HEK293 (cell line): ENCODE data around the gene GLRX5.

Experiments
- CTCF ChIA-PET: fragments of 350-600 bp; formaldehyde crosslinking; extraction: SDS; loops from one replicate; lab custom pipeline; 2021; ENCODE audit warnings: antibody characterized with exemption; lab: Yijun Ruan, JAX
- POLR2A ChIA-PET: fragments of 300-600 bp; formaldehyde crosslinking; extraction: SDS; loops from one replicate; lab custom pipeline; 2020; ENCODE audit warnings: antibody characterized with exemption, inconsistent platforms; lab: Yijun Ruan, JAX
- H3K27ac ChIP-seq: fragments of 200-500 bp; sonication (Bioruptor generic); 2 replicates; pipeline ENCODE4 v1.5.1; 2014; ENCODE audit warnings: low read depth, low read length, control low read depth, inconsistent platforms; ENCODE audit errors: extremely low read depth
- H3K36me3 ChIP-seq, 2 experiments: fragments of 200-500 bp in 1 of 2; sonication (Bioruptor generic) in 1 of 2; 1 replicate in 1 of 2; 2 replicates in 1 of 2; pipeline ENCODE4 v1.5.1; 2014 to 2017; ENCODE audit warnings: inconsistent platforms in 2 of 2, low read length in 2 of 2; ENCODE audit not compliant: control insufficient read depth in 2 of 2, insufficient read depth in 1 of 2
- H3K4me1 ChIP-seq: fragments of 200-500 bp; sonication (Bioruptor generic); 2 replicates; pipeline ENCODE4 v1.5.1; 2014; ENCODE audit warnings: mild to moderate bottlenecking, low read length, inconsistent platforms; ENCODE audit not compliant: control insufficient read depth, insufficient read depth
- H3K4me3 ChIP-seq: 2 replicates; pipeline ENCODE4 v1.5.1; 2011; ENCODE audit warnings: low read depth, mild to moderate bottlenecking, control low read depth, low read length, moderate library complexity
- H3K9me3 ChIP-seq: fragments of 200-500 bp; sonication (Bioruptor generic); 2 replicates; pipeline ENCODE4 v1.5.1; 2014; ENCODE audit warnings: low read depth, low read length, inconsistent platforms; ENCODE audit not compliant: control insufficient read depth, insufficient read depth
- BCL11A ChIP-seq: fragments of 450-650 bp; formaldehyde crosslinking; IDR thresholded peaks from 2 replicates; pipeline ENCODE4 v1.5.1; 2016; ENCODE audit warnings: low read depth, missing biosample characterization, missing genetic modification characterization
- GLIS1 ChIP-seq: fragments of 450-650 bp; formaldehyde crosslinking; IDR thresholded peaks from 2 replicates; pipeline ENCODE4 v1.5.1; 2016; ENCODE audit warnings: missing biosample characterization, missing genetic modification characterization
- IKZF3 ChIP-seq: fragments of 450-650 bp; IDR thresholded peaks from 2 replicates; pipeline ENCODE4 v1.5.0; 2018; ENCODE audit warnings: missing biosample characterization, mild to moderate bottlenecking, missing genetic modification characterization, moderate library complexity
- KLF17 ChIP-seq: fragments of 450-650 bp; formaldehyde crosslinking; IDR thresholded peaks from 2 replicates; pipeline ENCODE4 v1.5.1; 2016; ENCODE audit warnings: missing biosample characterization, missing genetic modification characterization
- KLF7 ChIP-seq: fragments of 450-650 bp; formaldehyde crosslinking; IDR thresholded peaks from 2 replicates; pipeline ENCODE4 v1.5.1; 2016; ENCODE audit warnings: missing biosample characterization, missing genetic modification characterization, borderline replicate concordance
- PRDM6 ChIP-seq: fragments of 450-650 bp; formaldehyde crosslinking; IDR thresholded peaks from 2 replicates; pipeline ENCODE4 v1.5.1; 2017; ENCODE audit warnings: missing biosample characterization, missing genetic modification characterization
- SP3 ChIP-seq: fragments of 450-650 bp; formaldehyde crosslinking; IDR thresholded peaks from 2 replicates; pipeline ENCODE4 v1.5.1; 2016; ENCODE audit warnings: missing biosample characterization, missing genetic modification characterization
- ZBTB20 ChIP-seq: fragments of 450-650 bp; formaldehyde crosslinking; IDR thresholded peaks from 2 replicates; pipeline ENCODE4 v1.5.1; 2016; ENCODE audit warnings: missing biosample characterization, missing genetic modification characterization
- ZBTB49 ChIP-seq: fragments of 450-650 bp; formaldehyde crosslinking; IDR thresholded peaks from 2 replicates; pipeline ENCODE4 v1.5.1; 2016; ENCODE audit warnings: missing biosample characterization, missing genetic modification characterization, low read depth
- ZNF114 ChIP-seq: fragments of 450-650 bp; formaldehyde crosslinking; IDR thresholded peaks from 2 replicates; pipeline ENCODE4 v1.5.0; 2017; ENCODE audit warnings: missing biosample characterization, missing genetic modification characterization
- ZNF148 ChIP-seq: fragments of 450-650 bp; formaldehyde crosslinking; IDR thresholded peaks from 2 replicates; pipeline ENCODE4 v1.5.0; 2017; ENCODE audit warnings: missing biosample characterization, missing genetic modification characterization, borderline replicate concordance
- ZNF202 ChIP-seq: fragments of 450-650 bp; formaldehyde crosslinking; IDR thresholded peaks from 2 replicates; pipeline ENCODE4 v1.5.1; 2016; ENCODE audit warnings: missing biosample characterization, missing genetic modification characterization, borderline replicate concordance
- ZNF24 ChIP-seq: fragments of 450-650 bp; formaldehyde crosslinking; IDR thresholded peaks from 2 replicates; pipeline ENCODE4 v1.5.1; 2016; ENCODE audit warnings: missing biosample characterization, missing genetic modification characterization
- ZNF280C ChIP-seq: fragments of 450-650 bp; formaldehyde crosslinking; IDR thresholded peaks from 2 replicates; pipeline ENCODE4 v1.5.1; 2016; ENCODE audit warnings: missing biosample characterization, missing genetic modification characterization
- ZNF324 ChIP-seq: fragments of 450-650 bp; formaldehyde crosslinking; IDR thresholded peaks from 2 replicates; pipeline ENCODE4 v1.5.1; 2016; ENCODE audit warnings: missing biosample characterization, missing genetic modification characterization
- ZNF335 ChIP-seq: fragments of 450-650 bp; formaldehyde crosslinking; conservative IDR thresholded peaks from 2 replicates; pipeline ENCODE4 v1.5.1; 2016; ENCODE audit warnings: missing biosample characterization, missing genetic modification characterization
- ZNF37A ChIP-seq: fragments of 450-650 bp; IDR thresholded peaks from 2 replicates; pipeline ENCODE4 v1.5.1; 2018; ENCODE audit warnings: missing biosample characterization, missing genetic modification characterization
- ZNF416 ChIP-seq: fragments of 450-650 bp; formaldehyde crosslinking; IDR thresholded peaks from 2 replicates; pipeline ENCODE4 v1.5.1; 2016; ENCODE audit warnings: missing biosample characterization, missing genetic modification characterization
- ZNF48 ChIP-seq: fragments of 450-650 bp; formaldehyde crosslinking; IDR thresholded peaks from 2 replicates; pipeline ENCODE4 v1.5.1; 2016; ENCODE audit warnings: missing biosample characterization, missing genetic modification characterization
- ZNF623 ChIP-seq: fragments of 450-650 bp; formaldehyde crosslinking; IDR thresholded peaks from 2 replicates; pipeline ENCODE4 v1.5.1; 2016; ENCODE audit warnings: missing biosample characterization, missing genetic modification characterization
- ZNF701 ChIP-seq: fragments of 450-650 bp; formaldehyde crosslinking; IDR thresholded peaks from 2 replicates; pipeline ENCODE4 v1.5.1; 2016; ENCODE audit warnings: missing biosample characterization, missing genetic modification characterization
- ZNF830 ChIP-seq: fragments of 450-650 bp; IDR thresholded peaks from 2 replicates; pipeline ENCODE4 v1.5.0; 2018; ENCODE audit warnings: missing biosample characterization, missing genetic modification characterization, low read depth, mild to moderate bottlenecking, moderate library complexity
- ZSCAN16 ChIP-seq: fragments of 450-650 bp; formaldehyde crosslinking; IDR thresholded peaks from 2 replicates; pipeline ENCODE4 v1.5.1; 2016; ENCODE audit warnings: missing biosample characterization, missing genetic modification characterization

Gene GLRX5

GRCh38 chr14:95545515-95546168 is 10.8 kb downstream of the GLRX5 start (continued):
- 0 out of 2 replicates have a peak, but pooled peaks have one; percentile 15 for TF ChIP-seq ZNF335 (tag by site-specific recombination)

GRCh38 chr14:95547272-95547625 is 12.4 kb downstream of the GLRX5 start:
- peaks cover 0 to 10% of the 10 kb centered on the region in 2 experiments; a peak in 1 of 3 replicates for H3K36me3 ChIP-seq
- CTCF ChIA-PET = interaction anchor here (0.6 to 2.2 kb wide), 5 partner anchors 13 to 105 kb away, joined by 3 to 7 read pairs (median 4); no protein-coding TSS in a partner anchor
- no peak overlapping the region for H3K27ac ChIP-seq
- H3K4me3 ChIP-seq = no peak overlapping the region
- H3K9me3 ChIP-seq = no peaks in the 10 kb centered on the region
- POLR2A ChIA-PET = no interaction called here
- H3K4me1 ChIP-seq = peaks cover 4% of the 10 kb centered on the region; the same call in 1 of the 2 replicates
- TF ChIP-seq ZNF830 (tag by site-specific recombination) (no peak), ZNF148 (no peak), ZNF114 (no peak), ZNF701 (tag by site-specific recombination) (no peak), ZNF202 (tag by site-specific recombination) (no peak), GLIS1 (tag by site-specific recombination) (no peak), ZNF280C (no peak), ZNF48 (tag by site-specific recombination) (no peak), KLF17 (tag by site-specific recombination) (no peak), ZNF623 (tag by site-specific recombination) (no peak), ZNF416 (tag by site-specific recombination) (no peak)

GRCh38 chr14:95547626-95548327 is 12.9 kb downstream of the GLRX5 start:
- Histone ChIP-seq H3K4me1 (peaks cover 4% of the 10 kb centered on the region; the same call in 1 of the 2 replicates), H3K27ac (no peak overlapping the region), H3K36me3 (peaks cover 0 to 10% of the 10 kb centered on the region in 2 experiments; a peak in 1 of 3 replicates), H3K9me3 (no peaks in the 10 kb centered on the region), H3K4me3 (no peak overlapping the region)
- ChIA-PET CTCF (interaction anchor here (0.6 to 2.2 kb wide), 5 partner anchors 12 to 266 kb away, joined by 3 to 7 read pairs (median 3); no protein-coding TSS in a partner anchor), POLR2A (interaction anchor here (1.0 kb wide), 1 partner anchor 13 kb away, joined by 3 read pairs; the partner anchor contains the start of gene GLRX5)
- no peak for TF ChIP-seq PRDM6 (tag by site-specific recombination)
- TF ChIP-seq BCL11A = no peak
- TF ChIP-seq ZBTB20 = no peak
- no peak for TF ChIP-seq ZNF324 (tag by site-specific recombination)
- TF ChIP-seq KLF7 = no peak
- TF ChIP-seq ZSCAN16 (tag by site-specific recombination) = no peak
- no peak for TF ChIP-seq ZBTB49 (tag by site-specific recombination)
- no peak for TF ChIP-seq ZNF37A (tag by site-specific recombination)
- TF ChIP-seq SP3 (tag by site-specific recombination) = no peak
- no peak for TF ChIP-seq ZNF24 (tag by site-specific recombination)
- TF ChIP-seq IKZF3 (tag by site-specific recombination) = no peak
